Stimulated activated CD8-positive, alpha-beta memory T cell treated with anti-CD3 and anti-CD28 coated beads, Interleukin-15, amount 100 ng/mL, for 48 hours (primary cell): ENCODE results near the gene PTPN1.
A peak's percentile ranks its signal among the peaks of the same experiment; 100 is the strongest.

Source experiments
- DNase-seq, 2 donors: peaks; one replicate each; pipeline ENCODE4 v3.0.0-alpha.2; 2020; ENCODE audit warnings: low read depth in 2 of 2

PTPN1 gene

GRCh38 chr20:50575865-50576720, 65.9 kb downstream of the PTPN1 start:
- DNase-seq: peak; percentile 32 to 41

- DNase-seq: no peak
Observed at GRCh38 chr20:50577175-50578018, 67.2 kb downstream of the PTPN1 start.

GRCh38 chr20:50578061-50578777, 68.0 kb downstream of the PTPN1 start:
- no peak for DNase-seq

GRCh38 chr20:50578778-50579165, 68.6 kb downstream of the PTPN1 start:
- no peak for DNase-seq

GRCh38 chr20:50579511-50579910, 69.3 kb downstream of the PTPN1 start:
- DNase-seq: no peak

GRCh38 chr20:50580016-50580747, 70.0 kb downstream of the PTPN1 start:
- no peak for DNase-seq

- DNase-seq: no peak
Observed at GRCh38 chr20:50580842-50581544, 70.8 kb downstream of the PTPN1 start.

- no peak for DNase-seq
Observed at GRCh38 chr20:50582092-50582491, 71.9 kb downstream of the PTPN1 start.

GRCh38 chr20:50582591-50583234, 72.5 kb downstream of the PTPN1 start:
- no peak for DNase-seq

DNA sequence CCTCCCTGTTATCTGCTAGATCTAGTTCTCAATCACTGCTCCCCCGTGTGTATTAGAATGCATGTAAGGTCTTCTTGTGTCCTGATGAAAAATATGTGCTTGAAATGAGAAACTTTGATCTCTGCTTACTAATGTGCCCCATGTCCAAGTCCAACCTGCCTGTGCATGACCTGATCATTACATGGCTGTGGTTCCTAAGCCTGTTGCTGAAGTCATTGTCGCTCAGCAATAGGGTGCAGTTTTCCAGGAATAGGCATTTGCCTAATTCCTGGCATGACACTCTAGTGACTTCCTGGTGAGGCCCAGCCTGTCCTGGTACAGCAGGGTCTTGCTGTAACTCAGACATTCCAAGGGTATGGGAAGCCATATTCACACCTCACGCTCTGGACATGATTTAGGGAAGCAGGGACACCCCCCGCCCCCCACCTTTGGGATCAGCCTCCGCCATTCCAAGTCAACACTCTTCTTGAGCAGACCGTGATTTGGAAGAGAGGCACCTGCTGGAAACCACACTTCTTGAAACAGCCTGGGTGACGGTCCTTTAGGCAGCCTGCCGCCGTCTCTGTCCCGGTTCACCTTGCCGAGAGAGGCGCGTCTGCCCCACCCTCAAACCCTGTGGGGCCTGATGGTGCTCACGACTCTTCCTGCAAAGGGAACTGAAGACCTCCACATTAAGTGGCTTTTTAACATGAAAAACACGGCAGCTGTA, 73.4 kb downstream of the PTPN1 start:
- DNase-seq: no peak

GRCh38 chr20:50584687-50585086, 74.5 kb downstream of the PTPN1 start:
- no peak for DNase-seq

DNA sequence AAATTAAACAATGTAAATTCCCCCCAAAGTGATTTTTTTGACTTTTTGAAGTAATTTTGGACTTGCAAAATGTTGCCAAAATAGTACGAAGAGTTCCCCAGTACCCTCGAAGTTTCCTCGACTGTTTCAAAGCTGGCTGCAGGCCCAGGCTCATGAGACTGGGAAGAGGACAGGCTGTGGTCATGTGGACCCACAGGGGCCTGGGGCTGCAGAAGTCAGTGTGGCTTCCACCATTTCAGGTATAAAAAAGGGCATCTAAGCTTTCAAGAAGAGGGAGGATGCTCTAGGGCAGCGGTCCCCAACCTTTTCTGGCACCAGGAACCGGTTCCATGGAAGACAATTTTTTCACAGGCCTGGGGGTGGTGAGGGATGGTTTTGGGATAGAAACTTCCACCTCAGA, 75.0 kb downstream of the PTPN1 start:
- no peak for DNase-seq

DNA sequence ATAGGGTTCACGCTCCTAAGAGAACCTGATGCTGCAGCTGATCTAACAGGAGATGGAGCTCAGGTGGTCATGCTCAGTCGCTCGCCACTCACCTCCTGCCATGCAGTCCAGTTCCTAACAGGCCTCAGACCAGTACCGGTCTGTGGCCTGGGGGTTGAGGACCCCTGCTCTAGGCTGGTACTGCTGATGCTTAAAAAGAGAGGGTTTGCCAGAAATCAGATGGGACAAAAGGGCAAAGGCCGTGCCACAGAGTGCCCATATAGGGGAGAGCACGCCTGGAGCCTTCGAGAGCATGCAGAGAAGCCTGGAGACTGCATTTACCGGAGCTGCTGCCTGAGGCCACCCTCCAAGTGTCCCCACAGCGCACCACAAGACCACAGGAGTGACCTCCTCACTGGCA, 75.5 kb downstream of the PTPN1 start:
- DNase-seq: no peak

DNA sequence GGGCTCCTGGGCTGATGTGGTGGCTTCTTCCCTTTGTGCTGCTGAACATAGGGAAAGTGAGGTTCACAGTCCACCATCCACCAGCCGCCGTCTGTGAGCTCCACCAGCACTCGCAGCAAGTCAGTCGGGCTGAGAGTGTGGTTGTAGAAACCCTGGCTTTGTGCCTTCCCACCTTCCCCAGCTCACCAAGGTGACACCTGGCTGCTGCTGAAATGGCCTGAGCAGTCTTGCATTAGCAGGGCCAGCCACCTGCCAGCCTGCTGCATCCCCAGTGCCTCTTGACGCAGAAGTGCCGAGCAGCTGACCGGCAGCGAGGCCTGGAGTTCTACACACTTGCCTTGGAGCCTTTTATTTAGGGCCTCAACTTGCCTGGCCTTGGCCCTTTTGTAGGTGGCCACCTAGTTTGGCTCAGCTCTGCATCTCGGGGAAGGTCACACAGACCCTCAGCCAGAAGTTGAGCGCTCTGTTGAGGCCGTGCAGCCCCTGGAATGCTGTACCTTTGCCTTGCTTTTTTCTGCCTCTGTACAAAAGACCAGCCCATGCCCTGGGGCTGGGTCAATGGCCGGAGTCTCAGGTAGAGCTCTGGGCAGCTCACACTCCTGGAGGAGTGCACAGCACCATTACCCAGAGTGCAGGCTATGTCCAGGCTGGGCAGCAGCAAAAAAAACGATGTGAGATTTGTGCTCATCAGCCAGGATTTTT, 76.5 kb downstream of the PTPN1 start:
- DNase-seq: no peak

DNA sequence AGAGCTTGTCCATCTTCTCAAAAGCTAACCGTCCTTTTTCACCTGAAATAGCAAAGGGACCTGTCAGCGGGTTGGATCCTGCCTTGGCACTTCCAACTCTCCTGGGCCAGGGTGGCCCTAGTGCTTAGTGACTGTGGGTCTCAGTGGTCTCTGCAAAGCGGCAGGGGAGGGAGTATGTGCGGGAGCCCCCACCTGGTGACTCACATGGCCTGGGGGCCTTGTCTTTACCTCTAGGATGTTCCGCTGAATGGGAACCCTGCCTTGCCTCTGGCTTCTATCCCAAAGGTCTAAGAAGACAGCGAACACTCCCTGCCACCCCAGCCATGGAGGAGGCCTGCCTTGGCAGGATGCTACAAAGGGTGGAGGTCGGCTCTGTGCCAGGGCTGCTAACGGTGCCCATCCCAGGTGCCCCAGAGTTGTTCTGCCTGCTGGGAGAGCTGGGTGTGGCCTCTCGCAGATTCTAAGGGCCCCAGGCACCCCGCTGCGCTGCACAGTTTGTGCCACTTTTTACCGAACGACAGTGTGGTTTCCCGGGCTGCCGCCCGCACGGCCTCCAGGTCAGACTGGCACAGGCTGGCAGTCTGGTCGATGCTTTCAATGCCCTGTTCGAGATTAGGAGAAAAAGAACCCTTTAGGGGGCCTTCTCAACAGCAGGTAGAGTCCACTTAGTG, 77.2 kb downstream of the PTPN1 start:
- DNase-seq: no peak

DNA sequence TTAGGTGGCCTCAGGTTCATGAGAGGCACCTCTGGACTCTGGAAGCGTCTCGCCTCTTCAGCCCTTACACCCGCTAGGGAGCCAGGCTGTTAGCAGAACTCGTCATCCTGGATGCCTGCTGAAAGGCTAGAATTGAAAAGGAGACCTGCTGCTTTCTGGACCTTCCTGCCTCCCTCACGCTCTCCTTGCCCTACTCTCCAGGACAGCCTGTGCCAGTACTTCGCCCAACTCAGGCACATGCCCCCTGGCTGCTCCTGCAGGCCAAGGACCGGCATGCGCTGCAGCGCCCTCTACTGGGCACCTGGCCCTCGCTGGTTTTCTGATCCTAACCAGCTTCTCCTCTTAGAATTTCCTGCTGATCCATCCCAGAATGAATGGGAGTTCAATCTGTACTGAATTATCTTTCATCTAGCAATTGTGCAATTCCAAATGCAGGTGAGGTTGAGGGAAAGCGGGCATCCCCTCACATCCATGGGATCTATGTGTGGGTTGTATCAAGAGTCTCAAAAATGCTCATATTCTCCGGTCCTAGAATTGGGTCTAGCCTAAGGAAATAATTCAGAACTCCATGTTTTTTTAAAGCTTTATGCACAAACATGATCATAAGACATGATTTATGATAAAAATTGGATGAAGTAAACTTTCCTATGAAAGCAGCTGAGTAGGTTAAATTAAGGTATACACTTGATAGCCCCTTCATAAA, 78.0 kb downstream of the PTPN1 start:
- peak; percentile 46 to 49 for DNase-seq

DNA sequence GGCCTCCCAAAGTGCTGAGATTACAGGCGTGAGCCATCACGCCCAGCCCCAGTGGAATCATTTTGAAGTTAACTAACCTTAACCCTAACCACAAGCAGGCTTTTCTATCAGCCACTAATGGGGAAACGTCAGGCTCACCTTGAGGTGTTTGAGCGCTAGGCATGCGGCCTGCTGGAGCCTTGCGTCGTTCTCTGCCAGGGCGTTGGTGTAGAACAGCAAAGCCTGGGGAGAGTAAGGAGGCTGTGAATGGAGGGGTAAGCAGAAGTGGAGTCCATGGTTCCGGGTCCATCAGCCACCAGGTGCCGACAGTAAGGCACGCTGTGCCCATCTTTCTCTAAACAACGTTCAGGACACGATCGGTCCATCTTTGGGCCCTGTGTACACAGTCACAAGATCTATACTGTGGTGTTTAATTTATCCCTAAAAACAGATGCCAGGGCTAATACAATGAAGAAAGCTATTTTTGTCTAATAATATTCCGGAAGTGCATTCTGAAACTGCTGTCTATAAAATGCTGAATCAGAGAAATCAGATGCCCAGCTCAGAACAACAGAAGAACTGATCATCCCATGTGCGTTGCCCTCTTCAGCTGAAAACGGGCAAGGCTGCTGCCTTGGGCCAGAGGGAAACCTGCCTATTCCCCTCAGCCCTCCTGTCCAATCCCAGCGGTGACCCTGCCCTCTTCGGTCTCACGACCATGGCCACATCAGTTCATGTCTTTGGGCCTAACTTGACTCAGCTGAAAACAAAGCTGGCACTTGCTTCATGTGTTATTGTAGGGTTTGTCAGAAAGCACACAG, 79.6 kb downstream of the PTPN1 start:
- no peak for DNase-seq
